ENCODE results near the gene WDFY4.

WDFY4 gene

DNA sequence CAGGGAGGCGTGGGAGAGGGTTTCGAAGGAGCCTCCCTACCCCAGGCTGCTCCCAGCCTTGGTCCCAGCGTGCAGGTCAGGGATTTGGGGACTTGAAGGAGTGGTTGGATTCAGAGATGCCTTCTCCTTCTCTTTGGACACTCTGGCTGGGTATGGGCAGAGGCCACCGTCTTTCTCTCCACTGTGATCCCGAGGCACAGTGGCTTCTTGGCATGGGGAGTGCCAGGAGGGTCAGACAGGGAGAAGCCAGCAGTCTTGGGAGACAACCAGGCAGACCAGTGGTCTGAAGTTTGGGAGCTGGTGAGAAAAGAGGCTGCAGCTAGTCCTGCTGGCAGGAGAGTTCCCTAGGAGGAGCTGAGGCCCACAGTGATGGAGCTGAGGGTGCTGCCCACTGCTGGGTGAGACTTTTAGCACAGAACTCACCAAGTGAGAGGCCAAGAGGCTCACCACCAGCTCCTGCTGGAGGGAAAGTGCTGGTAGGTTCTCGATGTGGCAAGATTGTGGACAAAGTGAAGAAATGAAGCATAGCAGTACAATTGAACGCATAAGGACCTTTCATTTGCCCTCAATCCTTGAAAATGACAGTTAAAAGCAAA lies 35.2 kb upstream of the WDFY4 start:
- no peak overlapping the region for H3K4me3 ChIP-seq (ENCODE audit: low read depth, low read length)
- TF ChIP-seq CTCF (IDR thresholded peaks at IDR 0.05; ENCODE audit: low read depth, low read length, missing control alignments), result no peak
- in situ Hi-C loops (cut with HindIII; ENCODE audit: low sequenced_read_pairs), result no loop called here
- no peak for DNase-seq (ENCODE audit: low read depth)

- TF ChIP-seq CTCF (IDR thresholded peaks at IDR 0.05; ENCODE audit: low read depth, low read length, missing control alignments), result no peak
- in situ Hi-C loops (cut with HindIII; ENCODE audit: low sequenced_read_pairs), result no loop called here
- DNase-seq (ENCODE audit: low read depth), result no peak
- H3K4me3 ChIP-seq (ENCODE audit: low read depth, low read length), result no peak overlapping the region
Observed at GRCh38 chr10:48651293-48651692, 33.4 kb upstream of the WDFY4 start.

- in situ Hi-C loops (cut with HindIII; ENCODE audit: low sequenced_read_pairs), result no loop called here
Observed at GRCh38 chr10:48651839-48652238, 32.8 kb upstream of the WDFY4 start.

DNA sequence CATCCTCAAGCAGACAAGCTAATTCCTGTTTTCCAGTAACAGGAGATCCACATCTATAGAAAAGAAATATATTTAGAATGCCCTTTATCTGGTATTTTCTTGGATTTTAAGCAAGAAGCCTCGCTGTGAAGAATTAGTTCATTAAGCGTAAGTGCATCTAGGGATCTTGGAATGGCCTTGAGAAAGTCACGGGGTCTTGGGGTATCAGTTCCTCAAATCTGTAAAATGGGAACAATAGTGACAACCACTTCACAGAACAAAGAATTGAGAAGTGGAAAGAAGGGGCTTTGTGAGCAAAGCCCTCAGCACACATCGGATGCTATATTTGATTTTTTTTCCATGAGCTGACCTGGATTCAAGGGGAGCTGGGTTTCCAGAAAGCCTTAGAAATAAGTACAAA lies 32.3 kb upstream of the WDFY4 start:
- TF ChIP-seq CTCF (IDR thresholded peaks at IDR 0.05; ENCODE audit: low read depth, low read length, missing control alignments), result no peak
- H3K4me3 ChIP-seq (ENCODE audit: low read depth, low read length), result no peak overlapping the region
- DNase-seq (ENCODE audit: low read depth), result no peak
- in situ Hi-C loops (cut with HindIII; ENCODE audit: low sequenced_read_pairs), result no loop called here

More at GRCh38 chr10:48651839-48652238, 32.8 kb upstream of the WDFY4 start:
- TF ChIP-seq CTCF (IDR thresholded peaks at IDR 0.05; ENCODE audit: low read depth, low read length, missing control alignments), result no peak
- no peak overlapping the region for H3K4me3 ChIP-seq (ENCODE audit: low read depth, low read length)
- no peak for DNase-seq (ENCODE audit: low read depth)

DNA sequence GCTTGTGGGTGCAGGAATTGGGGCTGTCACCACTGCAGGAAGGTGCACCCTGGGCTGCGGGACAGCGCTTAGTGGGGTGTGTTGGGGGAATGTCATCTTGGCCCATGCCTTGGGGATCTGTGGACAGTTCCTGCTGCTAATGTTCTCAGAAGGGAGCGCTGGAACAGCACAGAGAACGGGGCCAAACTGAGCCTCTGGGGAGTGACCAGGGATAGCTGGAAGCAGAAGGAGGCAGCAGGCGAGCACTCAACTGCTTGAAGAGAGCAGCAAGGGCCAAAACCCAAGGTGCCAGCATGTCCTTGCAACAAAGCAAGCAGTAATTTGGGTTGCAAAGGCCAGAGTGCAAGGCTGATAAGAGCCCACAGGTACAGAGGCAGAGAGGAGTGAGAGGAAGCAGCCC lies 31.3 kb upstream of the WDFY4 start:
- TF ChIP-seq CTCF (IDR thresholded peaks at IDR 0.05; ENCODE audit: low read depth, low read length, missing control alignments), result no peak
- H3K4me3 ChIP-seq (ENCODE audit: low read depth, low read length), result no peak overlapping the region
- no peak for DNase-seq (ENCODE audit: low read depth)
- in situ Hi-C loops (cut with HindIII; ENCODE audit: low sequenced_read_pairs), result no loop called here

GRCh38 chr10:48653944-48654698 lies 30.6 kb upstream of the WDFY4 start:
- TF ChIP-seq CTCF (IDR thresholded peaks at IDR 0.05; ENCODE audit: low read depth, low read length, missing control alignments), result no peak
- no peak overlapping the region for H3K4me3 ChIP-seq (ENCODE audit: low read depth, low read length)
- in situ Hi-C loops (cut with HindIII; ENCODE audit: low sequenced_read_pairs), result no loop called here
- DNase-seq (ENCODE audit: low read depth), result no peak
